Measurements from ENCODE around the gene RNASE12. TPM values are rescaled to one million over a fixed set of nuclear protein-coding genes. Genes with fewer than 3 reads are reported as not detected.
"Not testable (repeated sequence)": the region's sequence is repeated elsewhere in the genome, so short reads cannot be mapped to it uniquely, and the experiment has no call there.

Gene RNASE12, protein sequence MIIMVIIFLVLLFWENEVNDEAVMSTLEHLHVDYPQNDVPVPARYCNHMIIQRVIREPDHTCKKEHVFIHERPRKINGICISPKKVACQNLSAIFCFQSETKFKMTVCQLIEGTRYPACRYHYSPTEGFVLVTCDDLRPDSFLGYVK
- not detected for total RNA-seq
- long read RNA-seq, donor 1, result 0 reads
- long read RNA-seq, donor 2, result 0 reads

DNA sequence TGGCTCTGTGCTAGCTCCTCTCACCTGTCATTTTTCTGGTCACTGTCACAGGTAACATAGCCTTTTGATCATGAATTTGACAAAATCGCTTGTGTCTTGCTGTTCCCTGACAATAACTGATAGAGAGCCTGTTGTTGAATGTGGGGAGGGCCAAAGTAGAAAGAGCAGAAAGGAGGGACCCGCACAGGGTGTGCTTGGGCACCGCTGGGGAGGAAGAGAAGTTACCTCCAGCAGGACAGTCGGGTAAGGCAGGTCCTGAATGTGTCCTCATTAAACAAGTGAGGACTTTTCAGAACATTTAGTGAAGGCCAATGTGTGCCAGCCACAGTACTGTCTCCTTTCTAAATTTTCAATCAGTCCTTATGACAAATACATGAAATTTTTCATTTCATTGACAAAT, at the start of gene RNASE12:
Gene RNASE12 (minus strand): TSS at position 142 of the 400 bp plus-strand sequence. CDS start 653 bp downstream, outside the sequence.
- intact Hi-C loops (cut with DNase I), result no loop called here

DNA sequence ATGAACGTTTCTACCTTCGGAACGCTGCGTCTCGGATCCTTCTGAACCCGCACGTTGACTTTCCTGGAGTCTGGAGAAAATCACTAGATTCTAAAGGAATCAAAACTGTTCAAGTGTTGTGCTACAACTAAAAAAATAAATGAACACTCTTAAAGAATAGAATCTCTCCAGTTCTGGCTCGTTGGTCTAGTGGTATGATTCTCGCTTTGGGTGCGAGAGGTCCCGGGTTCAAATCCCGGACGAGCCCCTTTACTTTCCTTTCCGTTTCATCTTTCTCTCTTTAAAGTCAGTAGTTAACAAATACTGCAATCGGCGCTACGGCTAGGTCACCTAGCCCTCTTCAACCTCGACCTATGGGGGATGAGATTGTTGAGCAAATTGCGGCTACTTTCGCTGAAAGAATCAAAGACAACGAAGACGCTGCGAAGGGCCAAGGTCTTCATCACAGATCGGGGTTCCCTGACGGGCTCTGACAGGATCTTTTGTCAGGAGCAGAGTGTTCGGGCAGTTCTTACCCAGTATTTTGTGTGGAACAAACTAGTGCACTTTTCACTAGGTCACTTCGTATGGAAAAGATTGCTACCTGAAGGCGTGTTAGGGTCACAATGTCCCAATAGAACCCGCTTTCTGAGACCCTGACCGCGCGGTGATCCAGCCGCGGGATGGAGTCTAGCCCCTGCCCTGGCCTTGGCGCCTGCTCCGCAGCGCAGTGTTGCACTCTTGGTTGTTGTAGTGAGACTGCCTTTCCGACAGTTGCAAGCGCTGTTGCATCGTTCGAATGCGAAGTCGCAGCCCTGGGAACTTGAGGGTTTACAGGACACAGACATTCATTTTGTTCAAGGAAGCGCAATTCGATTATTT, 41.9 kb upstream of the RNASE12 start:
- intact Hi-C loops (cut with DNase I), result no loop called here
- peak; percentile 84 for DNase-seq (ENCODE audit: low spot score)

More for the DNA sequence above, at the start of gene RNASE12:
- no peak for DNase-seq (ENCODE audit: low spot score)

DNA sequence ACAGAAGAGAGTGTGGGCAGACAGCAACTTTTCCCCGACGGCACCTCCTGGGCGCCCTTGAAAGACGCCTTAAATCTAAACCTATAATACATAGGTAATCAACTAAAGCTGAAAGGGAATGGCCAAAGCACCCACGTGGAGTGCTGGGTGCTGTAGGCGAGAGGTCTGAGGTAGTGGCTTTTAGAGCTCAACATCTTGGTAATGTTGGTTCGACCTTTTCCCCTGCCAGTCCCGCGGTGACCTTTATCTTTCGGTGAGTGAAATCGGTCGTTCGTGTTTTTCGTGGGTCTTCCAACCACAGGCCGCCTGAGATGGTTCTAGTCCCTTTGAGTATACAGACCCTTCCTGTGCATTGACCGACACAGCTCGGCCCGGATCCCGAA, 41.3 kb upstream of the RNASE12 start:
- intact Hi-C loops (cut with DNase I), result no loop called here
- no peak for DNase-seq (ENCODE audit: low spot score)

DNA sequence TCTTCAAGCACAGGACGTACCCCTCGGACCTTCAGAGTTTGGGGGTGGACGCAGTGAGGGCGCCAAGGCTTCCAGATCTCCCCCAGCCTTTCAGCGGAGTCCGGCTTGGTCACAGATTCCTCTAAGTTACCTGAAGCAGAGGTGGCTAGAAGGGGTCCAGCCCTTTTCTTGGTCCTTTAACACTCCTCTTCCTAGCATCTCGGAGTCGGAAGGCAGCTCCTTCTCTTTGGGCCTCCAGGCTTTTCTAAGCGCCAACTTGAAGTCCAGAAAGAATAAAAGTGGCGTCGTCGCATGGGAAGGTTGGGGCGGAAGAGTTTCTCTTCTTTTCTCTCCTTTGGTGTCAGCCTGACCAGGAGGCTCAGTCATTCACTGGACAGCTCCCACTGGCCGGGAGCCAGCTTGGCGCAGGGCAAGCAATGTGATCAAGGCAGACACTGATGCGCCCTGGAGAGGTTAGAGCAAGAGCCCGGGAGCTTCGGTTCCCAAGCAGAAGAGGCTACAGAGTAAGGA, 40.8 kb upstream of the RNASE12 start:
- DNase-seq (ENCODE audit: low spot score), result peak; percentile 88
- intact Hi-C loops (cut with DNase I), result no loop called here

DNA sequence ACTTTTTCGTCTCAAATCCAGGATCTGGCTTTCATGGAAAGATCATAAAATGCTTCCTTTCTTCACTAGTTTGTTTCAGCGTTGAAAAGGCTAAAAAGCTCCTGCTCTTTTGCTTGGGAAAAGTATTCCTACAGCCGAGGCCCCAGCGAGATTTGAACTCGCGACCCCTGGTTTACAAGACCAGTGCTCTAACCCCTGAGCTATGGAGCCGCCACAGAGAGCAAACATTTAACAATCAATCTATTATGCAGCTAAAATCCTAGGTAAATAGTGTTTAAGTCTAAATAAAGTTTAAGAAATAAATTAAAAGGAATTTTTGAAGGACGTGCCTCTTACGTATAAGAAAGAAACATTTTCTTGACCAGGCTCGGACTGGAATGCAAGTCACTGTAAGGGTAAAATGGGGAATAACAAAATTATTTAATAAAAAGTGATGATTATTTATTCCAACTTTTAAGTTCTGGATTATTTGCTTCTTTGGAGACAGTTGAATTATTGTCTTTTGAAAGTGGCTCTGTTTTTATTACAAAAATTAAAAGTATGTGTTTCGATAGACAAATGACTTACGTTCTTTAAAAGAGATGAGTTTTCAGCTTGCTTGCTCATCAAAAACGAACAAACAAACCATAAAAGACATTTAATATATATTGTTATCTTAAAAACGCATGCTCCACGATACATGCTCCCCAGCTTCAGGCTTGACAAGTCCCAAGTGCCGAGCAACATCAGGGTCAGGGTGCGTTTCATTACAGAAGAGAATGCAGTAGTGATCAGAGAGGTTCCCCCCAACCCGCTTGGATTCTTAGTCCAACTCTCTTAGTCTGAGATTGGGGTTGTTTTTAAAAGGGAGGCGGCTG, 40.1 kb upstream of the RNASE12 start:
- DNase-seq (ENCODE audit: low spot score), result no peak
- intact Hi-C loops (cut with DNase I), result no loop called here

DNA sequence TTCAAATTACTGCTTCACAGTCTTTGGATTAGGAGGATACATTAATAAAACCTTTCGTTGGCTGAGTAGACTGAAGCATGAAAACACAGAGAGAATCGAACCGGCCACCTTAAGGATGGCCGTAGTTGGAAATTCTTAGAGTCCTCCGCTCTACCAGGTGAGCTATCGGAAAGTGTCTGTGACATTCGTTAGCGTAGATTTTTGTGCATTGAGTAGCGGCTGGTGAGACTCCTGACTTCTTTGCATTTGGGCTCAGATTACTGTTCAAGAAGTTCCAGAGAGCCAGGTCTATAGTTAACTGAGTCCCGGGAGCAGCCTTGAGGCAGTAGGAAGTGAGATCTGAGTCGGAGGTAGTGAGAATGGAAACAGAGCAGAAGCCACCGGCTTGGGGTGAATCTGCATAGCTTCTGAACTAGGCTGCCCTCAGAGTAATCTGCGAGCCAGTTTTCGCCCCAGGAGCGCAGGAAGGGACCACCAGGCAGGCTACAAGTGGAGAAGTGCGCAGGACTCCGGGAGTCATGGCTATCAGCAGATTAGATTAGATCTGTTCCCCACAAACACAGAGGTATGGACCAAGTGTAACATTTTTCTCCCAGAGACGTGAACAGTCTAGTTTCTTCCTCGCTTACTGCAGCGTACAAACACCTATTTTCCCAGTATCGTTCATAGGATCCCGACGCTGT, 39.3 kb upstream of the RNASE12 start:
- intact Hi-C loops (cut with DNase I), result no loop called here
- no peak for DNase-seq (ENCODE audit: low spot score)

DNA sequence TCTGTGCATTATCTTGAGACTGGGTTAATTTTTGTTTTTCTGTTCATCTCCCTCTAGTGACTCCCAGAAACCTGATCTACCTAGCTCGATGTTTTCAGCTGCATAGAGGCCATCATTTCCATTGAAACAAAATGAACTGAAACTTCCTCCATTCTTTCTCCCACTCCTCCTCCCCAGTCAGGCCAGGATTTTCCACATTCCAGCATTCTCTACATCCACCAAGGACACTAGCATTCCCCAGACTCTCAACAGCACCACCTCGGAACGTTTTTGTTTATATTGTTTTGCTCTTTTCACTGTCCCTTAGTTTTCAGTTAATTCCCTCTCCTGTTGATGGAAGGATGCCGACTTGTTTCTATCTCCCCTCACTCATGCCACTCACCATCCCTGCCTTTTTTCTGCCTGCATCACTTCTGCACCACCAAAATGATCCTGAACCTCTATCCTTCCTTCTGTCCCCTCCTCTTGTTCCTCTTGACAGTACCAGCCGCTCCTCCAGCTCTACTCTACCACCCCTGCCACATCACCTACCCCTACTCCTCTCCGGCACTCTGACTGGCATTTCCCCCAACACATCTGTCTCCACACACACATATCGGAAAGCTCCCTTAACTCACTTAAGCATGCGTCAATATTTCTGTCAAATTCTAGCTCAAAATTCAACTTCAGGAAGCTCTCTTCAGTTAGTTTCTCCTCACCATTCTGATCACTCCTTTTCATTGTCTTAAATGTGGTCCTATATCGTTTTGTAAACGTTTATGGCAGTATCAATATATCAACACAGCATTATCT, 37.1 kb upstream of the RNASE12 start:
- intact Hi-C loops (cut with DNase I), result loop anchor here in 1 of 2 donors (5.0 kb wide), 1 partner anchor 54 kb away; the partner anchor contains the start of gene RNASE4
- DNase-seq (ENCODE audit: low spot score), result no peak

DNA sequence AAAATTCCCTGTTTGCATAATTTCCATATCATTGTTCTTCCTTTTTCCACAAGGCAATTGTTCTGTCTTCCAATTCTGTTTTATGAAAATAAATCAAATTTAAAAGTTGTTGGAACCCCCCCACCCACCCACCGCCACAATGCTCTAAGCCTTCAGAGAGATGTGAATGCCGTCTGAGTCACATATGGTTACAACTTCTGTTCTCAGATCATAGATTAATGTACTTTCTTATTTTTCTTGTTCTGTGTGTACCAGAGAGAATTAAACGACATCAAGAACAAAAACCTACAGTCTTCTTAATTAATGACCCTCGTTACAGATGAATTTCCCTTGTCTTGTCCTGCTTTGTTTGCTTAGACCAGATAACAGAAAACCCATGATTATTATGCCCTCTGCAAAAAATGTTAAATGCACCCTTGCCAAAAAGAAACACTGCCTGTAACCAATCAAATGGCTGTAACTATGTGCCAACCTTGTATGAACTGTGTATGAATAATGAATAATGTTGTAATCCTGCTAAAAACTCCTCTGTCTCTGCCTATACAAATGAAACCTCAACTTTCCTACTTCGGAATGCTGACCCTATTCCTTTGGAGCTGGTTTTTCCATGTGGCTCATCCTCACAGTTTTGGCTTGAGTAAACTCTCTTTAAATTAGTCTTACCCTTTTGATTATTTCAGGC, 36.3 kb upstream of the RNASE12 start:
- intact Hi-C loops (cut with DNase I), result loop anchor here in 1 of 2 donors (5.0 kb wide), 1 partner anchor 55 kb away; the partner anchor contains the start of gene RNASE4
- DNase-seq (ENCODE audit: low spot score), result no peak

DNA sequence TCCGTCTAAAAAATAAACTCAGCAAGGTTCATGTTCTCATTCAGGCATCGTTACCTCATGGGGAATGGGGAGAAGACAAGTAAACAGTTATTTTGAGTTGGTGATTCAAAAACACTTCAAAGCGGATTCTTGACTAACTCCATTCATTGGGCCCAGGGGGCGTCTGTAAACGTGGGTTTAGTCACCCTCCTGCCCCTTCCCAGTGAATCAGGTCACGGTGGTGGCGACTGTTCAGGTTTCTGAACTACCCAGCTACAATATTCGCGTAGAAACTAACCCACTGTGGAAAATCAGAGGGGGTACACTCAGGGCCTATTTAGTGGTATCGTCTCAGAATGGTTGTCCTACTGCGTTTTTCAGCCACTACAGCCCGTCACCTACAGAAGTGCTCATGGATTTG, 35.1 kb upstream of the RNASE12 start:
- intact Hi-C loops (cut with DNase I), result loop anchor here in 1 of 2 donors (5.0 kb wide), 1 partner anchor 56 kb away; the partner anchor contains the start of gene RNASE4

DNA sequence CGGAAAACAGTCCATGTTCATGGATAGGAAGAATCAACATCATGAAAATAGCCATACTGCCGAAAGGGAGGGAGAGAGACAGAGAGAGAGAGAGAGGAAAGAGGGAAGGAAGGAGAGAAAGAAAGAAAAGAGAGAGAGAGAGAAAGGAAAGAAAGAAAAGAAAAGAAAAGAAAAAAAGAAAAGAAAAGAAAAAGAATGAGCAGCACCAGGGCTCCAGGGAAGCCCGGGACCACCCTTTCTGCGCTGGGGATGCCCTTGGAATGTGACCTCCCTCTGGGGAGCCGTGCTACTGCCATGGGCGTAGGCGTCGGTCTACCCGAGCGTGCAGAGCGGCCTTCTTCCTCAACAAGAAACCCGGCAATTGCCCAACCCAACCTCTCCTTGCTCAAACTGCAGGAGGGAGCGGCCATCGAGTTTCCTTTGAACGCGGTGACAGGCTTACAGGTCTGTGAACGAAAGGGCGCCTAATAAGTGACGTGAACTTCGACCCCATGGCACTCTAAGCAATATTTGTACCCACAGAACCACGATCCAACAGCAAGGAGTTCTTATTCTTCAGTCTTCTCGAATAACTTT, 33.4 kb upstream of the RNASE12 start:
- intact Hi-C loops (cut with DNase I), result loop anchor here in 1 of 2 donors (5.0 kb wide), 1 partner anchor 58 kb away; the partner anchor contains the start of gene RNASE4
- peak; percentile 87 for DNase-seq (ENCODE audit: low spot score)

More for the DNA sequence above, 35.1 kb upstream of the RNASE12 start:
- DNase-seq (ENCODE audit: low spot score), result no peak

DNA sequence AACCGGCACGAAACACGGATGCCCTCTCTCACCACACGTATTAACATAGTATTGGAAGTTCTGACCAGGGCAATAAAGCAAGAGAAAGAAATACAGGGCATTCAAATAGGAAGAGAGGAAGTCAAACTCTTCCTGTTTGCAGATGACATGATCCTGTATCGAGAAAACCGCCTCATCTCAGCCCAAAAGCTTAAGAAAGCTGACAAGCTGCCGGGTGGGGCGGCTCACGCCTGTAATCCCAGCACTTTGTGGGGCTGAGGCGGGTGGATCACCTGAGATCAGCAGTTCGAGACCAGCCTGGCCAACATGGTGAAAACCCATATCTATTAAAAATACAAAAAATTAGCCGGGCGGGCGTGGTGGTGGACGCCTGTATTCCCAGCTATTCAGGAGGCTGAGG, 32.6 kb upstream of the RNASE12 start:
- intact Hi-C loops (cut with DNase I), result no loop called here

DNA sequence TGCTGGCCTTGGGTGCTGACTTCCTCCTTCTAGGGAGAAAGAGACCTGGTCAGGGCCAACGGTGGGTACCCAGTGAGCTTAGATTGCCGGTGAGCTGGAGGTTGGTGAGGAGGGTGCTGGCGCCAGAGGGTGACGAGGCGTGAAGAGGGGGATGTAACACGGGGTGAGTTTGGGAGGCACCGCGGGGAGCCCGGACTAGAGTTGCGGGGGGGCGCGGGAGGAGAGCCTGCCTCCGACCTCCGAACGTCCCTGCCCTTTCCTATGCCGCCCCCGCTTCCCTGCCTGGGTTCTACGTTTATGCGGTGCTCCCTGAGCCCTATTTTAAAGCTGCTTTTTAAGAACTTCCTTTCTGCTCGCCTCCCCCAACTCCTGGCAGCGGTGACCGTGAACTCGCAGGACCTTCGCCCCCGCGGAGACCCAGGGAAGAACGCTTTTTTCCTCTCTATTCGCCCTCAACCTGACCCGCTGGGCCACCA, 31.7 kb upstream of the RNASE12 start:
- intact Hi-C loops (cut with DNase I), result no loop called here
- no peak for DNase-seq (ENCODE audit: low spot score)

More for the DNA sequence above, 32.6 kb upstream of the RNASE12 start:
- DNase-seq (ENCODE audit: low spot score), result no peak

DNA sequence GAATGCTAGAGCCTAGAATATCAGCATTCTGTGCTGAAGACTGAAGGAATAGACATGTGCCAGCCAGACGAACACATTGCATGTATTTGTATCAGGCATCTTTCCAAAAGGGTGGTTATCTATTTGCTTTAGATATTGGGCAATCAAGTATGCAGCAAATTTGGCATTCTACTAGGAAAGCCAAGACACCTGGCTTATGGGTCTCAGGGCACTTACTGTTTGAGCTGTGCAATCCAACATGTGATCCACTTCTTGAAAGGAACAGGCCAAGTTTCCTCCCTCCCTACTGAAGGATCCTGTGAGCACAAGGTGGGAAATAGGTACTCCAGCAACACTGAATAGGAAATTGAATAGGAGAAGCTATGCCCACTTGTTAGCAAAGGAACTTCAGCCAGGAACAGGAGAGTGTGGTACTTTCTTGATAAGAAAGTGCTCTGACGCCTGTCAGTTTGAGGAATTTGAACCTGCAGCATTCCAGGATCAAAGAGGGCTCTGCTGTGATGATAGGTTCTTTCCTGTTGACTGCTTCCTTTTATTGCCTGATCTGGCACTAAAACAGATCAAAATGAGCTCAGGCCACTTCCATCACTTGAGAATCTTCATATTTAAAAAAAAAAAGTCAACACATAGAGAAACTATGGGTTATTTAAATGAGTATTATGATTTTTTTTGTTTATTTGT, 29.8 kb upstream of the RNASE12 start:
- no peak for DNase-seq (ENCODE audit: low spot score)
- intact Hi-C loops (cut with DNase I), result no loop called here

DNA sequence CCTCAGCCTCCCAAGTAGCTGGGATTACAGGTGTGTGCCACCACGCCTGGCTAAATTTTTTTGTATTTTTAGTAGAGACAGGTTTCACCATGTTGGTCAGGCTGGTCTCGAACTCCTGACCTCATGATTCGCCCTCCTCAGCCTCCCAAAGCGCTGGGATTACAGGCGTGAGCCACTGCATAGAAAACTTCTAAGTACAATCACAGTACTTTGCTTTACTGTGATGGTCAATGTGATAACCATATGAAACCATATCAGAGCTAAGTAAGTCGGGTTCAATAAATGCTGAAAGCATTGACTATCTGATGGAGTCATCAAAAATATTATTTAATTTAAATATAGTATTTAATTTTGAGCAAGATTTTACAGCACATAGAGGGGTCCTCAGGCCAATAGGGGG, 28.5 kb upstream of the RNASE12 start:
- not testable (repeated sequence) for DNase-seq (ENCODE audit: low spot score)
- intact Hi-C loops (cut with DNase I), result loop anchor here in 1 of 2 donors (10.0 kb wide), 1 partner anchor 155 kb away; the partner anchor contains the start of genes PIP4P1 and PNP

DNA sequence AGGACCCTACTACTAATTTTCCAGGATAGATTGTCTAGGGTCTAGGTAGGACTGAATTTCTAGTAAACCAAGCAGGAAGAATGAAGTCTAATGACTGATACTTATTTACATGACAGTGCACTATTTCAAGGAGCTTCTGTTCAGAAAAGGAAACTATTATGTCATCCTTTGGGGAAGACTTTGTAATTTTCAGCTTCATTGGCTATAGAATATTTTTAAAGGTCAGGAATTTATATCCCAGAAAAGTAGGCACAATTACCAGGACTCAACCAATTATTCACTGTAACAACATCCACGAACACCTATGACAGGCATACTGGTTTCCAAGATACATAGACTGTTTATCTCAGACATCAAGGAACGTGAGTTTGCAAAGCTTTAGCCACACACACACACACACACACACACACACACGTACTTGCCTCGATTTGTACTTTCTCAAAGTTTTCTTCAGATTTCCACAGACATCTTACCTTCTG, 27.1 kb upstream of the RNASE12 start:
- DNase-seq (ENCODE audit: low spot score), result no peak
- intact Hi-C loops (cut with DNase I), result loop anchor here in 1 of 2 donors (10.0 kb wide), 1 partner anchor 154 kb away; the partner anchor contains the start of genes PIP4P1 and PNP
